Hippocampal formation (tissue), 2 donors: Measurements from ENCODE around the gene PXDC1.

Experiments
- DNase-seq, 2 donors: peaks; one replicate each; lab custom pipeline; 2025; lab: John Stamatoyannopoulos, UW

PXDC1 gene

GRCh38 chr6:3747100-3747737 is 4.3 kb downstream of the PXDC1 start:
- DNase-seq = no peak

DNA sequence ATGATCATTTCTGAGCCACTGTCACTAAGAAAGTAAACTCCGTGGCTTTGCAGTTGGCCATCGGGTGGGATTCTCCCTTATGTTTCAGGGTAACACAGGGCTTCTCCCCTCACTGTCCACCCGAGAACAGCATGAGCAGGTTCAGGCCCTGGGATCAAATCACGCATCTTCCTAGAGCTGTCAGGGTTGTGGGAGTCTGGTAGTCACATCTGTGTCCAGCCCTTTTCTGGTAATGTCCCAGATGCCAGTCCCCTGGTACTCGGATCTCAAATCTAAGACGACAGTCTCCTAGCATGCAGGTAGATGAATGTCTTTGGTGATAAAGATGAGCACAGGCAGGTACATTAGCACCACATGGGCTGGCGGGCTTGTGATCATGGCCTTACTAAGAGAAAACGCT is 4.8 kb downstream of the PXDC1 start:
- DNase-seq = no peak

DNA sequence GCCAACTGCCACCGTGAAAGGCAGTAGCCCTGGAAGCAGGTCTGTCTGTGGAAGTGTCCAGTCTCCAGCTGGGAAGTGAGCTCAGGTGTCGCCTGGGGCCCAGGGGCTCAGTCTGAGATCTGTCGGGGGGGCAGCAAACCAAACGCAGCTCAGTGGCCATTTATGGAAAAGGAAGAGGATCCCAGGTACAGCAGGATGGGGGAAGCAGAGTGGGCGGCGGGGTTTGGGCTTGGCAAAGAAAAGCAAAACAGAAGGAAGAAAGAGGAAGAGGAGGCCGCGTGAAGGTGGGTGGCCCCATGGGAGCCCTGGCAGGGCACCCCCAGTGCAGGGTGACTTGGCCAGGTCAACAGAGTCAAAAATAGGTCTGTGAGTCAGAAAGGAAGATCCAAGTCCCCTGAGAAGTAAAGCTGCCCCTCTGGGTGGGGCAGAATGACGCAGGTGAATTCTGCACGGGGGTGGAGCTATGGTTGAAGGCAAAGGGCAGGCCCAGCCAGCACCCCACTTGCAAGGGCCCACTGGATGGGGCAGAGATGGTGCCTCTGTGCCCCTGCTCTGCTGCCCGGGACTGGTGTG is 5.3 kb downstream of the PXDC1 start:
- no peak for DNase-seq

DNA sequence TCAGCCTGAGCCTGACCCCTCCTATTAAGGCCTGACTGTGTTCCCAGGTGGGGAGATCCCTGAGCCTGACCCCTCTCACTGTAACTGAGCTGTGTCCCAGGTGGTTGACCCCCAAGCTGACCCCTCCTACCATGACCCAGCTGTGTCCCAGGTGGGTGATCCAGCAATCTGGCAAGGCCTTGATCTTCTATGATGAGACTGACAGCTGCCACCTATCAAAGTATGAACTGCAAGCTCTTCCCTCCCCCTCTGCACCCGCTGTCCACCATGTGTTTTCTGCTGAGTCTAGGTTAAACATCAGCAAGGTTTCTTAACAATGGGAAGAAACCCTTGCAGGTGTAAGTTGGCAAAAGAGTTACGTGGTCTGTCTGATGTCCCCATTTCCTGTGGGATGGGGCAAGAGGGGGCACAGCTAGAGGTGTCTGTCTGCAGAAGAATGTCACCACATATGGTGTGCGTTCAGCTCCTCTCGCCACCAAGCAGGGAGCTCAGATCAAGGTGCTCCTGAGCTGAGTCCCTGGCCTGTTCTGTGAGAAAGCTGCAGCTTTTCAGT is 5.9 kb downstream of the PXDC1 start:
- DNase-seq = no peak

DNA sequence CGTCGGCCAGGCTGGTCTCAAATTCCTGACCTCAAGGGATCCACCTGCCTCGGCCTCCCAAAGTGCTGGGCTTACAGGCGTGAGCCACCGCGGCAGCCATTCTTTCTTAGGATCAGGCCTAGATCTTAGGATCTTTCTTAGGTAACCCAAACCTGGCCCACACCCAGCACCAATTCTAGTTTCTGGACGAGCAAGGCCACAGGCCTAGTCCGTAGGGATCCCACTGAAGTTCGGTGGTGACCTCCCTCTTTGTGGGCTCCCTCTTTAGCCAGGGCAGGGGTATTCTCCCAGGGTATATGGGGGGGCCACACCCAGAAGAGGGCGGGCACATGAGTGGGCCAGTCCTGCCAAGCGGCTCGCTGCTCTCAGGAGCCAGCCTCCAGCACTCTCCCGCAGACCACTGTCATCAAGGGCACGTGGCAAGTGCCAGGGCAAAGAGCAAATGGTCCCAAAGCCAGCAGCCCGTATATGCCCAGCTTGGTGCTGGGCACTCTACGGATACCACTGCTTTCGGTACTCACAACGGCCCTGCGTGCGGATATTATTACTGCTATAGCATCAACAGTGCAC is 6.5 kb downstream of the PXDC1 start:
- DNase-seq = no peak

- DNase-seq = no peak
Measured at GRCh38 chr6:3744211-3744900, 7.2 kb downstream of the PXDC1 start.

DNA sequence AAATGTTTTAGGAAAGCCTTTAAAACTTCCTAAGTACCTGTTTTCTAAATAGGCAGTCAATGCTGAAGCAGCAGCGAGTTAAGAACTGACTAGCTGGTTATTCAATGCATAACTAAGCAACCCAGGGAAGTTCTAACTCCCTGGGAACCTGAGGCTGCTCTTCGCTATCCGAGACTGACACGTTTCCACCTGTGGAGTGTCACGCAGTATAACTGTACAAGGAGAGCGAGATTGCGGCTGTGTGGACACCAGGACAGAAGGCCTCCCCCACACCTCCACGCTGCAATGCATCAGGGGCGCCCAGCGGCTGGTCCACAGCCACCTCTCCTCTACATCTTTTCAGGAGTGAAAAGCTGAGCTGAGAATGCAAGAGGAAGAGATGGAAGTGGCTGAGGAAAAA is 8.0 kb downstream of the PXDC1 start:
- no peak for DNase-seq

- DNase-seq = peak; percentile 67 to 73
Measured at GRCh38 chr6:3742426-3743344, 8.8 kb downstream of the PXDC1 start.

DNA sequence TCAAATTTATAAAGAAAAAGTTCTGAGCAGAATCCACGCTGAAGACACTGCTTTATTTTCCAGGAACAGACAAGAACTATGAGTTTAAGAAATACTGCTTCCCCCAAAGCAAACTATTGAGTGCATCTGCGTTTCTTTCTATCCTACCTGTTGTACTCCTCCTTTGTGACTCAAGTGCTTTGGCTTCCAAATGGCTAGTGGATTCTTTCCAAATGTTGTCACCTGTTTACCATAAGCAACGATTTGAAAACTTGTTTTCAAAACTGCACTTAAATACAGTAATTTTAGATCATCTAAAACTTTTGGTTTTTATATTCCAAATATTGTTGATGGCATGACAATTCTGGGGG is 9.5 kb downstream of the PXDC1 start:
- DNase-seq = no peak

DNA sequence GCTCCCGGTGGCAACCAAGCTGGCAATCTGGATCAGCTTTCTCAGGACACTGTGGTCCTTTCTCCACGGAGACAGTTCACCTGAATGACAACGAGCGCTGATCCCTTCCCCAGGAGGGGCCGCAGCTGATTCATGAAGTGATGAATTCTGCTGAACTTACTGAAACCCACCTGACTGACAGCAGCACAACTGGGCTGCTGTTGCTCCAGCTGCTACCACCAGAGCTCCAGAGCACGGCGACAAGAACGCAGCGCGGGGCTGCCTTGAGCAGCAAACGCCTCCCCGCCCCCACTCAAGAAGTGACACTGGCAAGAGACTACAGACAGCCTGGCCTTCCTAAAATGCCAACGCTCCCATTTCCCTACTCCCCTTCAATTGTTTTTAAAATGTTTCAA is 10.0 kb downstream of the PXDC1 start:
- no peak for DNase-seq

- DNase-seq = no peak
Measured at GRCh38 chr6:3740551-3741476, 10.7 kb downstream of the PXDC1 start.

DNA sequence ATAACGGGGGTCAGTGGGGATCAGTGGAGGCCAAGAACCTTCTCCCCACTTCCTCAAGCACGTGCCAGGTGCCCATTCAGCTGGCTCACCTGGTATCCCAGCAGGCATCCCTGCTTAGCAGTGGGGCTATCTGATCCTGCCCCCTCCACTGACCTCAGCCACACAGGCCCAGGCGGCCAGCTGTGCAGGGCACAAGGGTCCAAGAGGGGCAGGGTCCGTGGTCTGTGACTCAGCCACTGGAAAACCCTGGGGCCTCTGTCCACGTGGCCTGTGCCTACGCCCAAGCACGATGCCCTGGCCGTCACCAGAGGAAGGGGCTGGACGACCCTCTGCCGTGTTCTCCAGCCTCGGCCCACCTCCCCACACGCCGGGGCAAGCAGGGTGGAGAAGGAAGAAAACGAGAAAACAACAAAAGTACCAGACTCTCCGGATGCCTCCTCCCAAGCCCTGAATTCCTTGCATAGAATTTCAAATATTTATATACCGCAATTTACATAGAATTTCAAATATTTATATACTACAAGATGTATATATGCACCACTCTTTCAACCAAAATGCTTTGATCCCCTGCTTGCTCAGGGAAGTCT is 12.1 kb downstream of the PXDC1 start:
- no peak for DNase-seq

DNA sequence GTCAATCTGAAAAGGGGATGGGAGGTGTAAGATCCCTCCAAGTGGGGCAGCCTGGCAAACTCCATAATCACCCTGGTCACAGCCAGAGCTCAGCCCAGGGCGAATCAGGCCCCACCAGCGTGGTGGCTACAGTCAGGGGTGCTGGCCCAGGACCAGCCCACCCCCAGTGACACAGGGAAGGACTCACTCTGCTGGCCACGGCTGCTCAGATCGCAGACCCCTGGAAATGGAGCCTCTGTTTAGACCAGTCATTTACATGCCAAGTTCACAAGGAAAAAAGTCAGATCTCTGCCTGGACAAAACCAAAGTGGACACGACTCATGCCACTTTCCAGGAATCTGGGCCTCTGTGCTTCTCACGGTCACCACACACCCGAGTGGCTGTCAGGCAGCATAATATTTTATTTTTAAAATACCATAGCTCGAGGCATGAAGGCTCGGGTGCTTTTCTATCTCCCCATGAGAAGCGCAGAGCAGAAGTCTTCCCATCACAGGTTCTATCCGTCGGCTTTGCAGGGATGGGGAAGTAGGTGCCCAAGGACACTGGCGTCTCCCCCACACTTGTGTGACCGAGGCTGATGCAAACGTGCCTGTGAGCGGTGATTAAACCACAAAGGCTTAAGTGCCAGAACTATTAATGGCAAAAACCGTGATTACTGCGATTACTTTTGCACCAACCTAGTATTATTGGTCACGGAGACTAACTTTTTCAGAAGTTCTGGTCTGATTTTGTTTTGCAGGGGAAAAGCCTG is 13.0 kb downstream of the PXDC1 start:
- DNase-seq = no peak

DNA sequence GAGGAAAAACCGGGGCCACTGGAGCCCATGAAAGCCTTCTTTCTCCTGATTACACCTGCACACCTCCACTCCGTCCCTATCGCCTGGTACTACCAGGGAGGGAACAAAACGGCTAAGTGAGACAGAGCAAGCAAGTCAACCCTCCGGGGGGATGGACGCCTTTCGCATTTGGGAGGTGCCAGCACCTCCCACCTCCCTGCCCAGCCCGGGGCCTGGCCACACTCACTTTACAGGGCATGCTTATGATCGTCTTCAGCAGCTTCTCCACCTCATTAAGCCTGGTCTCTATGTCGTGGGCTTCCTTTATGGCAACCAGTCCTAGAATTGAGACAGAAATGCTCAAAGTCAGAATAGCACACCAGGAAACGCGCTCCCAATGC is 13.7 kb downstream of the PXDC1 start:
- DNase-seq = no peak

DNA sequence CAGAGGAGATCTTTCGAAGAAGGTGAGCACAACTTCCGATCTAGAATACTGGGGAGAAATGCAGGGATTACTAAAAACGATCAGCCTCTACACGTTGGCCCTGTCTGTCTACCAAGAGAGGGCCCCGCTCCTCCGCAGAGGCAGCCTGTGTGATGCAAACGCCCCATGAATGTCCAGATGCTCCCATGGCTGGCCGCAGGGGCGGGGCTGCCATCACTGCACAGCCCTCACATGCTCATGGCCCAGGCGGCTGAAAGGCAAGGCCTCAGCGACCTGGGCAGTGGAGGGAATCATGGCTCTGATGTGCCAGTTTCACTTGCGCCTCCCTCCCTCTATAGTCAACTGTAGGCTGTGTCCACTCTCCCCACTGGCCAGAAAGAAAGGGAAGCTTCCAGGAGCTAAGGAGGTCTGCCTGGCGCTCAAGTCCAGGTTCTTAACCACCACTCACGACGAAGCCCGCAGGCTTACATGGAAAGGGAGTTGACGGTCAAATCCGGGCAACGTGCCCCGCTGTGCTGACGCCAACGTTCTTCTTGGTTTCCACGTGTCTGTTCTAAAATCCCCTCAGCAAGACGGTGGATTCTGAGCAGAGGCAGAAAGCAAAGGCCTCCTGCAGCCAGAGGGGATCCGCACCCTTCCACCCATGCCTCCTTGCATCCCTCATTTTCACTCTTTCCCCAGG is 14.2 kb downstream of the PXDC1 start:
- DNase-seq = no peak

DNA sequence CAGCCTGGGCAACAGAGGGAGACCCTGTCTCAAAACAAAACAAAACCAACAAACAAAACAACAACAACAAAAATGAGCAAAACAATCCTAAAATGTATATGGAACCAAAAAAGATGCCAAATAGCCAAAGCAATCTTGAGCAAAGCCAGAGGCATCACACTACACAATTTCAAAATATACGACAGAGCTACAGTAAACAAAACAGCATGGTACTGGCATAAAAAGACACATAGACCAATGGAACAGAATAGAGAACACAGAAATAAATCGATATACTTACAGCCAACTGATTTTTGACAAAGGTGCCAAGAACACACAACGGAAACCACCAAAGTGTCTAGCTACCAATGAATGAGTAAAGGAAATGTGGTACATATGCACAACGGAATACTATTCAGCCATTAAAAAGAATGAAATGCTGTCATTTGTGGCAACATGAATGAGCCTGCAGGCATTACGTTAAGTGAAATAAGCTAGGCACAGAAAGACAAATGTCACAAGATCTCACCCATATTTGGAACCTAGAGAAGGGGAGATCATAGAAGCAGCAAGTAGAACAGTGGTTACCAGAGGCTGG is 16.4 kb downstream of the PXDC1 start:
- no peak for DNase-seq

DNA sequence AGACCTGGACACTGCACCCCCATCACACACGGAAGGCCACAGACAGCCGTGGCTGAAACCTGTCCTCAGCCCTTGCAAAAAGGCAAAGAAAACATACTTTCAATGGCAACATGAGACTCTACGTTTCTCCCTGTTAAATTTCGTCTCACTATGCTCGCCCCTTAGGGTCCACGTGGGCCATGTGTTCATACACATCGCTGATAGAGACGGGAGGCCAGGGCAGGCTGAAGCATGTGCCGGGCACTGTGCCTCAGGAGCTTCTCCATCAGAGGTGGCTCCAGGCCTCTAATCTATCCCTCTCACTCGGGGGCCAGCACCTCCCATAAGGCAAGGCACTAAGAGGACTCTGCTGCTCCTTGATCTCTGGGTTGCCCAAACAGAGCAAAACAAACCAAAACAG is 17.5 kb downstream of the PXDC1 start:
- no peak for DNase-seq

DNA sequence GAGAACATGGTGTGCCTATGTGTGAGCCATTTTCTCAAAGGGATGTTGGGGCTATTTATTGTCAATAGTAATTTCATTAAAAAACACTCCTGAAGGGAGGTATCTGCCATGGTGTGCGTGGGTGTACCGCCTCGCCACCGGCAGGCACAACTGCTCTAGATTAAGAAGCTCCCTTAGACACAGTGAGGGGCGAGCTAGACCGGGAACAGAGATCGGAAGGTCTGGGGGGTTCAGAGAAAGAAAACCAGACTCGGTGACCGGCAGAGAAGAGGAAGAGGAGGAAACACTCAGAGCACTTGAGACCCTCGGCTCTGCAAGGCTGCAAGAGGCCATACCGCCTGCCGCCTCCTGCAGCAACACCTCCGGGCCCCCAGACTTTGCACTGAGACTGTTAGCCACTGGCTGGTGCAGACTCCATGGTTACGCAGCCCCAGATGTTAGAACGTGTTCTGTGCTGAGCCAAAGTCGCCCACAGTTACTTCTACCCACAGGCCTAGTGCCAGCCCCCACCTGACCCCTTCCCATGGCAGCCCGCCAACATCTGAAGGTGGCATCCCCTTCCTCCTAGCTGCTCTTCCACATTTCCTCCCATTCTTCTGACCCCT is 18.1 kb downstream of the PXDC1 start:
- DNase-seq = no peak
